Measurements from ENCODE around the gene VTI1A.

The VTI1A gene

DNA sequence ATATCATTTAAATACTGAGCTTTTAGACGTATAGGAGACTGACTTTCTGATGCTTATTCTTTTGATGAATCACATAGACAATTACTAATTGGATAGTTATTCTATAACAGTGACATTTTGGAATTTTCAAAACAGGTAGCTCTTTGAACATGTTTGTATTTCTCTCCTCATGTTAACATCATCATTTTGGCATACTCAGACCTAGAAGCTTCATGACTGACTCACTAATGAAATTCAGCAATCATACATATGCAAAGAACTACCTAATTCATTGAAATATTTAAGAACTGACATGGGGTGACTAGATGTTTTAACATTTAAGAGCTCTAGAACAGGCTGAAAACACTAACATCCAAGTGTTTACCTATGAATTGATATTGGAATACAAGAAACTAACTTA, 192.3 kb downstream of the VTI1A start:
- DNase-seq (ENCODE audit: low read depth), result no peak

DNA sequence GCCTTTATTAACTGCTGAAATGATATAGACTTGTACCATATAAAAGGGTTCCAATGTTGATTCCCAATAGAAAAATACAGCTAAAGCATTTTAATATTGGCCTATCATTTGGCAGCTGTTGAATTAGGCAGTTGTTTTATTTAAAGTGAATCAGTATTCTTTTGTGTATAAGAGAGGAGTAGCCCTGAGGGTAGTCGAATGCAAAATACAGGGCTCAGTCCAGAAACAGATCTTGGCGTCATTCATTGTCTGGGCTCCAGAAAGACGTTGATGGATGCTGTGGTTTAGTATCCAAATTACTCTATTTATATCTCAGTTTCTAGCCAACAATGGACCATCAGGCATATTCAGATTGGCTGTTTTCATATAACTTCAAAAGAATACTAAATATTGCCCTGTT, 193.6 kb downstream of the VTI1A start:
- no peak for DNase-seq (ENCODE audit: low read depth)

DNA sequence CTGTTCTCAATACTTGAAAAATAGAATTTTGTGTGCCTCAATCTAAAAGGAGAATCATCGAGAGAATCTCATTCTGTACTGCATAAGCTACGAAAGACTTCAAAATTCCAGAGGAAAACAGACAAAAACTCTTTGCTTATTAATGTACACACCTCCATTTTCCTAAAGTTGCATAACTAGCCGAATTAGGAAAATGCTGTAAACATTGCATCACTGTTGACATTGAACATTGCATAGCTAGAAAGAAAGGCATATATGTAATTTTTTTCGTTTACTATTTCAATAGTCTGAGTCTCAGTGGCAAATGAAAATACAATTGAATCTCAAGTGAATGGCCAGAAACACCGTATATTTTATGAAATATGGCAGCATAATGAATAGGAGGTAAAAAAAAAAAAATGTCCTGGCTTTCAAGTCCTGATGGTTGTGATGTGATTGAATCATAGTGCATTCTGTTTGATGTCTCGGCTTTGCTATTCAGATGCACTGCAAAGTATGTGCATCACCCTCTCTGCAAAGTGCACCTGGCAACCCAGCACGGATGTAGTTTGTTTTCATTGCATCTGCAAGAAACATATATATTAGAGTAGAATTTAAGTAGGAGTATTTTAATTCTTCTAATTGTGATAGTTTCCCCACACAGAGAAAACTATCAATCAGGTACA, 196.7 kb downstream of the VTI1A start:
- DNase-seq (ENCODE audit: low read depth), result no peak

DNA sequence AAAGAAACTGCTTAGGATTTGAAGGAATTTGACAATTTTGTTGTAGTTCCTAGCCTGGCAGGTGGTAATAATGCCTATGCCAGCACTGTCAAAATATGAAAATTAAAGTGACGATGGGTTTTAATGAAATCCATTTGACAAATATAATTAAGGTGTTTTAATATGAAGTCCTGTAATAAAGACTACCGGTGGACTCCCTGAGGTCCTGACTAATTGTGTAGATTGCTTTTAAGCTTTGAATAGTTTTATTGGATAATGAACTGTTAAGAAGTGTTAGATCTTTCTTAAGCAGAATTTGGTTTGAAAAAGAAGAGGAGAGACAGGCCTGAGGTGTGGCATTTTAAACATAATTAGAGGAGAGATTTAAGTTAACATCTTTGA, 197.2 kb downstream of the VTI1A start:
- DNase-seq (ENCODE audit: low read depth), result no peak

DNA sequence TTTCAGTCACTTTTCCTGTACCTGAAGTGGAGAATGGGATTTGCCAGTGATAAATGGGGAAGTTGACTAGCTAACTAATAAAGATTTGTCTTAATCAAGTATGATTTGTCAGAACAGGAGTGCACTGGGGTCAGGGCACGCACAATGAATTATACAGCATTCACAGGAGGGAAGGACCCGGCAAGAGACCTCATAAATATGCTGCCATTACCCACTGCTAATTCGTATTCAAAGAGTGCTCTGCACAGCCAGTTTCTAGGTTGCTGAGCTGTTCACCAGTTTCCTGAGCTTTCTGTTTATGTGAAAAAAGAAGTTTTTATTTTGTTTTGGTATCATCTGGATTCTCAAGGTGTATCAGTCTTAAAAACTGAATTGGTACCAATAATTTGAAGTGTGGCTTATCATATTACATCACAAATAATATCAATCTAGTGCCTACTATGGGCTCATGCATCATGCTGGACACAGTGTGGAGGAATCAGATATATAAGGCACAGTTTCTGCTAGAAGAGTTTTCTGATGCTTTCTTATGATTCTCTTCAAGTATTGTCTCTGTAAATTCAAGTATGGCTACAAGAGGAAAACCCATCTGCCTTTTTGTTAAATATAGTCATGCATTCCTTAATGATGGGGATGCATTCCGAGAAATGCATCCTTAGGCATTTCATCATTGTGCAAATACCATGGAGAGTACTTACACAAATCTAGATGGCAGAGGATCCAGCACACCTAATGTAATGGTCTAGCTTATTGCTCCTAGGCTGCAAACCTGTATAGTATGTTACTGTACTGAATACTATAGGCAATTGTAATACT, 202.2 kb downstream of the VTI1A start:
- peak; percentile 4 for DNase-seq (ENCODE audit: low read depth)

DNA sequence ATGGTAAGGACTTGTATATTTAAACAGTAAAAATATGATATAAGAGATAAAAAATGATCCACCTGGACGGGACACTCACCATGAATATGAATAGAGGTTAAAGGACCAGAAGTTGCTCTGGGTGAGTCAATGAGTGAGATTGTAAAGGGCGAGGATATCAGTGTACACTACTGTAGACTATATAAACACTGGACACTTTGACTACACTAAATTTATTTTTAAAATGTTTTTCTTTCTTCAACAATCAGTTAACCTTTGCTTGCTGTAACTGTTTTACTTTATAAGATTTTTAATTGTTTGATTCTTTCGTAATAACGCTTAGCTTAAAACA, 202.8 kb downstream of the VTI1A start:
- no peak for DNase-seq (ENCODE audit: low read depth)

DNA sequence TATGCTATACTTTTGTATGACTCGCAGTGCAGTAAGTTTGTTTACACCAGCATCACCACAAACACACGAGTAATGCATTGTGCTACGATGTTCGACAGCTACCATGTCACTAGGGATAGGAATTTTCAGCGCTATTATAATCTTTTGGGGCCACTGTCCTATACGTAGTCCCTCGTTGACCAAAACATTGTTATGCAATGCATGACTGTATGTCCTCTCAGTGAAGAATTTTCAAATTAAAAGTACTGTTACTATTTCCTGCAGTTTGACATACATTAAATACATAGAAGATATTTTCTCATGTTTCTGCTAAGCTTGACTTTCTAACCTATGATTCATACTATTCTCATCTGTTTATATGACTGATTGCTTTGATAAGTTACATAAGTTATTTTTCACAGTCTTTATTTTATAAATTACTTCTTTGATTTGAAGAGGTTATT, 203.6 kb downstream of the VTI1A start:
- no peak for DNase-seq (ENCODE audit: low read depth)

DNA sequence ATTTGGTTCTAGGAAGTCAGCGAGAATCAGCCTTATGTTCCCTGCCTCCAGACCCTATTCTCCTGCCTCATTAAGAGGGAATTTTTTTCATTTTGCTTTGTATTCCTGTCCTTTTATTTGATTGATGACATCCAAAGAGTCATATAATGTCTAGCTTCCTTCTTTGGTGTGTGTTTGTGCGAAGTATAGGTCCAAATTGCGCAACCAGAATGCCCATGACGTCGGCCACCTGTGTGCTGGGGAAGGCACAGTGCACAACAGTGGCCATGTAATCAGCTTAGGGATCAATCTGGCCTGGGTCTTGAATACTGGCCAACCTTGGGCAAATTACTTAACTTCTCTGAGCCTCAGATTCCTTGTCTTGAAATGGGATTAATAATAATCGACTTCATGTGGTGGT, 206.2 kb downstream of the VTI1A start:
- no peak for DNase-seq (ENCODE audit: low read depth)

DNA sequence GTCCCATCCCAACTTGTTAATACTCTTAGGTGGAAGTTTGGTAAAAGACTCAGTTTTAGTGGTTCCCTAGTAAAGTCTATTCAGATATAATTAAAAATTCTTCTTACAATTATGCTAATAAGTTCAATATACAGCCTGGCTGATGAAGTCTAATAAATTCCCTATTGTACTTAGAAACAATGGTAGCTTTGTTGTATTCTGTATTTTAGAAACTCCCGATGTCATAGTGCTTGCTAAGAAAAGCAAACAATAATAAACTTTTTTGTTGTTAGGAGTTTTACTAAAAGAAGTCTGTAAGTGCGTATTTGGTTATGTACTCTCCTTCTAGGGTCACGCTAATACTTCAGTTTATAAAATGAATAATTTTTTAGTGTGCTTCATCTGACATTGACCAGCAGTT, 206.8 kb downstream of the VTI1A start:
- DNase-seq (ENCODE audit: low read depth), result no peak

DNA sequence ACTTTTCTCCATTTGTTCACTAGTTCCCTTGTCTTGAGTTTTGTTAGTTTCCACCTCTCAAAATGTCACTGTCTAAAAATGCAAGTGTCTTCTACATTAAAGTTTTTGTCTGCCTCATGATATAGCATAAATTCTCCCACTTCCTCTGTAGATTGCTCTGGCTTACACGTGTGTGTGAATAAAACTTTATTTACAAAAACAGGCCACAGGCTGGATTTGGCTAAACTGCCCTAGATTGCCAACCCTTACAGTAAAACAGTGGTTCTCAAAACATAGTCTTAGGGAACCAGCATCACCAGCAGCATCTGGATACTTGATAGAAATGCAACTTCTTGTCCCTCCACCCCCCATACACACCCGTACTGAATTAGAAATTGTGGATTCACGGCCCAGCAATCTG, 207.8 kb downstream of the VTI1A start:
- DNase-seq (ENCODE audit: low read depth), result no peak

DNA sequence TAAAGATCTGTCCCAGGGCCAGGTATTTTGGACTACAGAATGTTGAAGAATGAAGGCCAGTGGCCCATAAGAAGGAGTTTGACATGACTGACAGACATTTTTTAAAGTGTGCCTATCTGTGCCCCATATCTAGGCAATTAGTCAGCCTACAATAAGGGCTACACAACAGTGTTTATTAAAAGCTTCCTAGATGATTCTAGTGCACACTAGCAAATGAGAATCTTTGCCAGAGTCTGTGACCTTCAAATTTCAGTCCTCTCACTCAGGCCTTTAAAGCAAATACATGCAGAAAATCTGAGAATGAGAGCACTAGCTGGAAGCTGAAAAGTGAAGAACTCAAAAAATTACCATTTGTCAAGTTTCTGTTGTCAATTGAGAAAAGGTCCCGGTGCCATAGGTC, 208.7 kb downstream of the VTI1A start:
- no peak for DNase-seq (ENCODE audit: low read depth)

DNA sequence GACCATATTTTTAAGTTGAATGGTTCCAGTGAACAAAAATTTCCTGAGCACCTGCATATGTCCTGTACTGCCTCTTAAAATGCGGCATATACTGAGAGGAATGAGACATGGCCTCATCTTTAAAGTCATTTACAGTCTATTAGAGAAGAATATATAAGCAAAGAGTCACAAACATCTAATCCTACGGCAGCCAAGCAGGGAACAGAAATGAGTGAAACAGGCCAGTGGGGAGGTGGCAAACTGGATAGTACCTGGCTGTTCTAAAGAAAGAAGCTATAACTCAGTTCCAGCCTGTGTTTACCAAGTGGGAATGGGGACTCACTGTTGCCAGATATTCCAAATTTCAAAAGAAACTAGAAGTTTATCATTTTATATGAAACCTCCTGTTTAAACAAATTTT, 211.4 kb downstream of the VTI1A start:
- no peak for DNase-seq (ENCODE audit: low read depth)

DNA sequence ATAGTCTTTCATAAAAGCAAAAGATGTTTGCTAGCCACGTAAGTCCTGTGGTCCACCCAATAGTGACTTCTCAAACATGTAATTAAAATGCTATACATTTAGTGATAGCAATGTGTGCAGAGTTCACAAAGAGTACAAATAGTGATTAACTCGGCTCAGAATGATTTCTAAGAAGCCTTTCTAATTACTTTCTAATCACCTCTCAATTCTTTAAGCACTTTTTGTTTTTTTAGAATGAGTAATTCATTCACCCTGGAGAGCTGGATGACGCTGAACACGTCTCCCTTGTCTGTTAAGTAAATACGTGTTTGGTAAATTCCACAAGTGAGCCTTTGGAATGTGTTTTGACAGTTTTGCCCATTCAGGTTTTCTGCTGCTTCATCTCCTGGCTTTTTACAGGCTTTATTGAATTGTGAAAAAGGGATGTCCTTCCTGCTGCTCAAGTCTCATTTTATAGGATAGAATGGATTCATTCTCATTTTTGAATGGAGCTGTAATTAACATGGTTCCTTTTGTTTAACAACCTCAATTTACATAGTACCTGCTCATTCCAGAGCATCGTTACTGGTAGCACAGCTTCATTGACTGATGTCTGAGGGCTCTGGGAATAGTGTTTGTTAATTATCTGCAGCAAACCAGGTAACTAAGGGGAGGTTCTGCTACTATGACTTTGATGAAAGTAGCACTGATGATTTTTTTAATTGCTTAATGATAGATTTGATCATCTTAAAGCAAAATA, 212.1 kb downstream of the VTI1A start:
- no peak for DNase-seq (ENCODE audit: low read depth)

DNA sequence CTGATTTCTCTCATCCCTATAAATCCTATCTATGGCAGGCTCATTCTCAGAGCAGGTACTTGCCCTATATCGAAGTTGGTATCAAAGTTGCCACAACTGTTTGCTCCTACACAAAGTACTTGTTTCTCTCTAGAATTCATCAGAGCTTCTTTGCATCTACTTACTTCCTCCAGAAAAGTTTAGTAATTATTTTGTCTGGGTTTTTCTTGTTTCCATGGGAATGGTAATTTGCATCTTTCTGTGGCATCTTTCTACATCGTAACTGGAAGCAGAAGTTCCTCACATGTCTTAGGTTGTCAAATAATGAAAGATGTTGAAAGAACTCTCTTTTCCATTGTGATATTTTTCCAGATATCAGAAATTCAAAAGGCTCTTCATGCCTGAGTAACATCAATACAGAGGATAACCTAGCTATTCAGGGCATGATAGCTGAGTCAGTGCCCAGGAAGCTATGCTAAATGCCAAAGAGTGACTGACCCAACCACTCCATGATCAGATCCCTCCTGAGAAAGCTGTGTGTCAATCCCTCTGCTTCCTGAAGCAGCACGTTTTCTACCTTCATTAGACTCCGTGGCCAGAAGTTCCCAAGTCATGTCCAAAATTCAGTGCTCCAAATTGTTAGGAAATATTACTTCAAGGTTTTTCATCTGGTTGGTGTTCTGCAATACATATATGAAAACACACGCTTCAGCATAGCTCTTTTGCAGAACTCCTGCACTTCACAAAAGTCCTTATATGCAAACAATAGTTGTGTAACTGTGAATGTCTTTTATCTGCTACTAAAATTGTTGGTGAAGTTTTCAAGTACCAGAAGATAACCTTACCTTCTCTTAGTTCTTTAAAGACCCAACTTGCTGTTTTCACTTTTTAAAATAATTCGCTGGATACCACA, 216.5 kb downstream of the VTI1A start:
- DNase-seq (ENCODE audit: low read depth), result peak; percentile 29

DNA sequence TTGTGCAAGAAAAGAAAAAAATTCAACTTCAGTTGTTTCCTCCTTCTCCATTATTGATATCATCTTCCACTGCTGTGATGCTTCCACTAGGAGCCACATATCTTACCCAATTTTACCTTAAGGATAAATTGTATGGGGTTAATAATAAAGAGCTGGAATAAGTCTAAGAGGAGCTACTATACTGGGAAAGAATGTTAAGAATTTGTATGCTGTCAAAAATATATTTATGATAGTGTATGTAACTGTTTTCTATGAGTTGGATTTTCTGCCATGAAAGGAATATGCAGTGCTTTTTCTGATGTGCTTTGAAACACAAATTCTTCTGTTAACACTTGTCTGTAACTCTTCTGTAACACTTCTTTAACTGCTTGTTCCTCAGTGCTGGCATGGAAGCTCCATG, 219.1 kb downstream of the VTI1A start:
- no peak for DNase-seq (ENCODE audit: low read depth)

DNA sequence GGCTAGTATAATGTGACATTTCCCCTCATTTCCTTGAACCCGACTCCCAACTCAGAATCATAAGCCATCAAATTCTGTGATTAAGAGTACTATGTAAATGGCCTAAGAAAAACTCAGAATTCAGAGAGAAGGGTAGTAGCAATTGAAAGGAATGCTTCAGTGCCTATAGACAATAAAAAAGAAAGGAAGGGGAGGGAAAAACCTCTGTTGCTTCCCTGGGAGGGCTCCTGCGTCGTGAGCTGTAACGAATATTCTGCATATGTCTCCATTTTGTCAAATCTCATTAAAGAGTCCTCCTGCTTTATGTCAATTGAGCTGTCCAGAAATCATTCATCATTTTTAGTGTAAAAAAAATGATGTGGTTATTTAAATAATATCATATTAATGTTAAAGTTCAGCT, 223.0 kb downstream of the VTI1A start:
- DNase-seq (ENCODE audit: low read depth), result no peak

DNA sequence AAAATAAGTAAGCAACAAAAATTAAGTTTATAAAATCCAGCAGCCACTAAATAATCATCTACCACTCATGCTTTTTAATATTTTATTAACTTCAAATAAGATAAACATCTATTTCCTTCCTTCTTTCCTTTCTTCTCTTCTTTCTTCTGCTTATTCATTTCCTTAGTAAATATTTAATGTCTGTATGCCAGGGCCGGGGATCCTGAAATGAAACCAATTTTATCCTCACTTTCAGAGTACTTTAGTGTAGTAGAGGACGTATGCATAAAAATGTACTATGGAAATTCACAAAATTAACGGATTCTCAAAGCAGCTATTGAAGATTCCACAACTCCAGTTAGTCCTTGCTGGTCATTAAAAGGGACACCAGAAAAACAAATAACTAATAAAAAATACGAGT, 224.7 kb downstream of the VTI1A start:
- no peak for DNase-seq (ENCODE audit: low read depth)

DNA sequence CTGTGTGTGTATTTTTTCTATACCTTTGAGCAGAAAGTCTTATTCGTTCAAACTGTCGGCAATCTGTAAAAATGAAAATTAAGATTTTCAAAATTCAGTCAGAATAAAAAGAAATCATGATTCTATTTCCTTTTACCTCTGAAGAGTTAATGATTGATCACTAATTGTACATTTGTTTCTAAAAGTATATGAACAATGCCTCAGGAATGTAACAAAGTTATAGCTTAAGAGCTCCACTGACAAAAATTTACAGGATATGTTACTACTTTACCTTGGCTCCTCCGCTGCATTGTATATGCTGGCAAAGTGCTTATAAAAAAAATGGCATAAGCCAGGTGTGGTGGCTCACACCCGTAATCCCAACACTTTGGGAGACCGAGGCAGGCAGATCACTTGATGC, 225.7 kb downstream of the VTI1A start:
- no peak for DNase-seq (ENCODE audit: low read depth)

DNA sequence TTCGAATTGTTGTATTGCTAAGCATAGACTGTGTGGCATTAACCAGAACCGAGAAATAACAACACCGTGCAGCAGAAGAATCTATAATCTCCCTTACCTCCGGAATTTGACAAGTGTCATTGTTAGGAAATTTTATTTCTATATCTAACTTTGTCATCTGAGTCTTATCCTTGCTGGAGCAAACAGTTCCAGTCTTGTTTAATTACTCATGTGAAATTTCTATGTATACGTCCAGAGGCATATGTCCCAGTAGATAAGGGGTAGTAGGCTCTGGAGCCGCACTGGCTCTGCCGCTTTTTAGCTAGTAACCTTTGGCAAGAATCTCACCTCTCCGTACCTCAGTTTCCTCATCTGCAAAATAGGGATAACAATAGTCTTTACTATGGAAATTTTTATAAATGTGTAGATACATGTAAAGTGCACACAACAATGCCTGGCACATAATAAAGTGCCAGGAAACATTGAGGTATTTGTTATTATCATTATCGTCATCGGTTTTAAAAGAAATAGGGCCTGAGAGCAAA, 228.6 kb downstream of the VTI1A start:
- no peak for DNase-seq (ENCODE audit: low read depth)

DNA sequence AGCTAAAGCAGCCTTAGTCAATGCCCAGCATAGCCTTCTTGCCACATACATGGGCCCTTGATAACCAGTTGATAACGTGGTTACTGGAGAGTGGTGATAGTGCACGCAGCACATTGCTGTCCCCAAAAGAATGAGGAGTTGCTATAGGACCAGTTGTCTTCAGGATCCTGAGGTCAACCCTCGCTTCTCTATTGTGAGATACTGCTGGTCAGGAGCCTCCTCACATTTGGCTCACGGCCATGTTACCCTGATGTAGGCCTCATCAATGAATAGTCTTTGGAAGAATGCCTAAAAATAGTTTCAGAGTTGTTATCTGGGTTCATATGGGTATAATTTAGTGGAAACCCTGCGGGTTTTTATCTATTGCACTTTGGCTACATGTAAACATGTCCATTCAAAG, 230.7 kb downstream of the VTI1A start:
- no peak for DNase-seq (ENCODE audit: low read depth)

DNA sequence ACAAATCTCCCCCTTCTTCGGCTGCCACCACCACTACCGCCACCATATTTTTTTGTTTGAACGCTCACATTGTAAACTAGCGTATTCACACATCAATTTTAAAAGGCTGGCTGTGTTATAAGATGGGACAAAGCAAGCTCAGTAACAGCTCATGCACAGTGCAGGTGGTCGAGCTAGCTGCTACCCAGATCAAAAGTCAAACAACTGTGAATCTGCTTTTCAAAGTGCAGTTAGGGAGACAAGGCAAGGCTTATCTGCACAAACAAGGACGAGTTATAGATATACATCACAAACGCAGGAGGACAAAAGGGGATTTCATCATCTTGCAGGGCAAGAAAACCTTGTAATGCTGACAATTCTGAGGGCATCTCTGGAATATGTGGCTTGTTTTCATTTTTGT, 231.6 kb downstream of the VTI1A start:
- DNase-seq (ENCODE audit: low read depth), result no peak

DNA sequence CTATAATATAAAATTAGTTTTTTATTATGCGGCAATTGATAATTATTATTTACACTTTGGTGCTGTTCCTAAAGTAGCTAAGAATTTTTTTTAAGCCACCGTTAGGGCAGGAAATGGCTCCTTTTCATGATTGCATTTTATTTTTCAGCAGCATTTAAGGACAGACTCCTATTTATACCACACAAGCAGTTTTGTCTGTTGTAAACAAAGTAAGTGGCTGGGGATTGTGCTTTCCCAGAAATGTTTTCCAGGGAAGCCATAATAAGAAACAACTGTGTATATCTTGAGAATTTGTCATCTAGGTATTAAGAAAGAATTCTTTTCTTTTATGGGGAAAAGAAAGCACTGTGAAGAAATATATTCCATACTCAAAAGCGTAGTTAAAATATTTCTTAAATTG, 232.0 kb downstream of the VTI1A start:
- peak; percentile 61 for DNase-seq (ENCODE audit: low read depth)
